Ammon's horn (tissue), 1 donor: ENCODE results near the gene CSN3.

ENCODE experiments used
- DNase-seq: peaks from one replicate; pipeline ENCODE4 v3.0.0-alpha.2; 2016; ENCODE audit warnings: low spot score

CSN3 gene

DNA sequence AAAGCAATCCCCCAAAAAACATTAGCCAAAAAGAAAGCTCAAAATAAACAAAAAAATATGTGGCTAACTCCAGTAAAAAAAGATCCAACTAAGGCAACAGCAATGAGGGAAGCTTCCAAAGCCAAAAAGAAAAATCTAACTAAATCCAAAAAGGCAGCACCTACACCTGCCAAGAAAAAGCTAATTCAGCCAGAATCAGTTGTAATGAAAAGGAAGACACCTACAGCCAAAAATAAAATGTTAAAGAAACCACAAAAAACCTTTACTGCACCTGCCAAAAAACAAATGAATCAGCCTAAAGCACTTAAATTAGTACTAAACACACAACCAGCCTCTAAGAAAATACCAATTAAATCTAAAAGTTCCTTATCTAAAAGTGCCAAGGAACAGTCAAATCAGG is 55.2 kb downstream of the CSN3 start:
- DNase-seq = no peak

DNA sequence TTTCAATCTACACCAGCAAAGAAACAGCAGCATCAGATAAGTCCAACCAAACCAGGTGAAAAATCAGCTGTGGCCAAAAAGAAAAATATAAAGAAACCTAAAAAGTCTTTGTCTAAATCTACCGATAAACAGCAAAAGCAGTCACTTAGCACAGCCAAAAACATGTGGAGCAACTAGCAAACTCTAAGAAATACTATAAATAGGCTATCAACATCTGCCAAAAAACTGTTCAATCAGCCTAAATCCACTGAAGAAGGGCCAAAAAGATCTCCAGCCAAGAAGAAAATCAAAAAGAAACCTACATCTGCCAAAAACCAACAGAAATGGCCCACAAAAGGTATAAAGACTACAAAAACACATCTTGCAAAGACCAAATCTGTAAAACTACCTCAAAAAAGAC is 55.7 kb downstream of the CSN3 start:
- no peak for DNase-seq

GRCh38 chr4:70299643-70300042 is 57.2 kb downstream of the CSN3 start:
- DNase-seq = no peak

DNA sequence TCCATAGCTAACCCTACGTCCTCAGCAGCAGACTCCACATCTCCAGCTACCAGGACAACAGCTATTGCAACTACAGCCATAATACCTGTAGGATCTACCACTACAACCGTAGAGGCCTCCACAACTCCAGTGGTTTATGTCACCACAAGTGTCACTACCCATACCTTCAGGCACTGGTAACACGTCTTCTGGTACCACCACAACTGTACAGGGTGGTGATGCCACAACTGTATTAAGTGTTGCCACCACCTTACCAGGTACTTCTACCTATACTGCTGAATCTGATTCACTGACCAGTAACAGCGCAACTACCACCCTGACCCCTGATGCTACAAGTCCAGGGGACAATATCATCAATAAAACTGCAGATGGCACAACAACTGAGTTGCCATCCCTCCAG is 57.8 kb downstream of the CSN3 start:
- no peak for DNase-seq
